22Rv1 (cell line): ENCODE results near the gene PCDH9.

ENCODE experiments used
- H3K27ac ChIP-seq: fragments of 450-650 bp; 2 replicates; pipeline ENCODE4 v1.5.1; 2017
- CTCF ChIP-seq: fragments of 450-650 bp; IDR thresholded peaks from 2 replicates; pipeline ENCODE4 v1.5.1; 2017; ENCODE audit warnings: mild to moderate bottlenecking
- ZFX ChIP-seq: fragments of 450-650 bp; IDR thresholded peaks from 2 replicates; pipeline ENCODE4 v1.6.1; 2017; ENCODE audit warnings: antibody characterized with exemption, borderline replicate concordance

Gene PCDH9

GRCh38 chr13:67118277-67118676 lies 111.9 kb downstream of the PCDH9 start:
- TF ChIP-seq ZFX = no peak
- no peak for TF ChIP-seq CTCF

GRCh38 chr13:67117010-67117550 lies 113.1 kb downstream of the PCDH9 start:
- H3K27ac ChIP-seq = no peak overlapping the region
- TF ChIP-seq ZFX = no peak
- TF ChIP-seq CTCF = no peak

More at GRCh38 chr13:67118277-67118676, 111.9 kb downstream of the PCDH9 start:
- H3K27ac ChIP-seq = no peak overlapping the region

- TF ChIP-seq ZFX (no peak), CTCF (no peak)
Observed at GRCh38 chr13:67107979-67108378, 122.2 kb downstream of the PCDH9 start.

GRCh38 chr13:67106502-67107057 lies 123.6 kb downstream of the PCDH9 start:
- H3K27ac ChIP-seq = no peak overlapping the region
- TF ChIP-seq ZFX = no peak
- TF ChIP-seq CTCF = no peak

More at GRCh38 chr13:67107979-67108378, 122.2 kb downstream of the PCDH9 start:
- H3K27ac ChIP-seq = no peak overlapping the region

GRCh38 chr13:67101730-67102467 lies 128.2 kb downstream of the PCDH9 start:
- TF ChIP-seq CTCF = no peak

GRCh38 chr13:67100730-67101129 lies 129.4 kb downstream of the PCDH9 start:
- TF ChIP-seq ZFX (no peak), CTCF (no peak)
- no peak overlapping the region for H3K27ac ChIP-seq

More at GRCh38 chr13:67101730-67102467, 128.2 kb downstream of the PCDH9 start:
- H3K27ac ChIP-seq = no peak overlapping the region

GRCh38 chr13:67099494-67099893 lies 130.6 kb downstream of the PCDH9 start:
- TF ChIP-seq ZFX = no peak
- TF ChIP-seq CTCF = no peak
- H3K27ac ChIP-seq = no peak overlapping the region
